GM21529 (cell line): Measurements from ENCODE around the gene PRR18.

ENCODE experiments used
- ATAC-seq: cut with Tn5 transposase; IDR thresholded peaks from one replicate; pipeline ENCODE4 v1.9.1; 2021; ENCODE audit not compliant: unreplicated experiment

Gene PRR18

DNA sequence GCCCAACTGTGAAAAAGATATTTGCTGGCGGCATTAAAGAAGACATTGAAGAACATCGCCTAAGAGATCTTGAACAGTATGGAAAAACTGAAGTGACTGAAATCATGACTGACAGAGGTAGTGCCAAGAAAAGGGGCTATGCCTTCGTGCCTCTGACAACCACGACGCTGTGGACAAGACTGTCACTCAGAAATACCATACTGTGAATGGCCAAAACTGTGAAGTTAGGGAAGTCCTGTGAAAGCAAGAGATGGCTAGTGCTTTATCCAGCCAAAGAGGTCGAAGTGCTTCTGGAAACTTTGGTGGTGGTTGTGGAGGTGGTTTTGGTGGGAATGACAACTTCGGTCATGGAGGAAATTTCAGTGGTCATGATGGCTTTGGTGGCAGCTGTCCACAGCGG, 26.7 kb upstream of the PRR18 start:
- ATAC-seq, result no peak

DNA sequence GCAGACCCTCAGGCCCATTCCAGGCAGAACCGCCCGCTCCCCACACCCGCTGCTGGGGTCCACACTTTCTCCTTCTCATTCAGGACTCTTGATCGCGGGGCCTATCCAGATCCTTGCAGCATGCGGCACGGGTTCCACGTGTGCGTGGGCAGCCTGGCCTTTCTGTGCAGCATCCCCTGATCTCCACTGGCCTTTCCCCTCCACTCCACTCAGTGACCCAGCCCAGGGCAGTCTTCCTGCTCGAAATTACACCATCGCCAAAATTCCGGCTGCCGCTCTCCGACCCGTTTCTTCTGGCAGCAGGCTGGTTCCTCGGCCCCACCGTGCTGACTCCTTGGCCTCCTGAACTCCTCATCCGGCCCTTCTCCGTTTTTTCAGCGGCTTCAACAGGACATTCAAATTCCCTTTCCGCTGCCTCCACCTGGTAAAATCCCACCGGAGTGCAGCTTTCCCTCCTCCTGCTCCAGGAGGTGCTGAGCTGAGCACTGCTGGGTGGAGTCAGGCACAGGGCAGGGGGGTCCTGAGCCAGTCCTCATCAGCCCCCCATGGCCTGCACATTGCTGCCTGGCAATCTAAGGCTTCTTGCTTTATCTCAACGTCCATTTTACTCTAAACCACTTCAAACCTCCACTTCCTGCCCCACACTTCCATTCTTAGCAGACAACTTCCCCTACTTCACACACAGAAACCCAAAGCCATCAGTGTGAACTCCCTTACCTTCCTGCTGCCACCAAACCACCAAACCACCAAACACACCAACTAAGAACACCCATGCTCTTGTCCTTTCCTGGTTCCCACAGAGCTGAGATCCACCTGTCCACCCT, 25.2 kb upstream of the PRR18 start:
- ATAC-seq, result peak; percentile 81

DNA sequence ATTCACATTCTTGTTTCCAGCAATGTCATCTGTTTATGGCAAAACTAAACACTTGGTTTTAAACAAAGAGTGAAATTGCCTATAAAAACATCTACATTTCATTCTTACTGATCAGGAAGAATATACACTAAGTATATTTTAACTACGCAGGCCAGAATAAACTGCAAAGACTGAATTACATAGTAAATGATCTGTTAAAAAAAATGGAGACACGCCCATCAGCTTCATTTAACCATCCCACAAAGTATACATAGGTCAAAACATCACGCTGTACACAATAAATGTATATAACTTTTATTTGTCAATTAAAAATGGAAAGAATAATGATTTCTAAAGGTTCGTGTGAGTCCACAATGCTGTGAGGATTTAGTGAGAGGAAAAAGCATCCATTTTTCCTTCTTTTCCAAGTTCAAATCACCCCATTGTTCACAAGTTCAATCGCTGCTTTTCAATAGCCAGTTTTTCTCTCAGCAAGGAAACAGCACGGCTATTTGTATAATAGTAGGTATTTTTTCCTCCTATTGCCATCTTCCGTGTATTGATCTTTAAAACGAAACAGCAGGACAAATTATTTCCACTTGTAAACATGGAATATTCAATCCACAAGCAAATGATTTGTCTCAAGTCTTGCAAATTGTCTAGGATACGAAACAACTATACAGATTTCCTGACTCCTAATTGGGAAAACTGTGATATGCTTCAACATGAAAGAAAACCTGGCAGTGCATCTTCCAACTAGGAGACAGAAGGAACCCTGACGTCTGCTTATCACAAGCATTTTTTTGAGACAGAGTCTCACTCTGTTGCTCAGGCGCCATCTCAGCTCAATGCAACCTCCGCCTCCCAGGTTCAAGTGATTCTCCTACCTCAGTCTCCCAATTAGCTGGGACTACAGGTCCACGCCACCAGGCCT, 23.6 kb upstream of the PRR18 start:
- no peak for ATAC-seq

DNA sequence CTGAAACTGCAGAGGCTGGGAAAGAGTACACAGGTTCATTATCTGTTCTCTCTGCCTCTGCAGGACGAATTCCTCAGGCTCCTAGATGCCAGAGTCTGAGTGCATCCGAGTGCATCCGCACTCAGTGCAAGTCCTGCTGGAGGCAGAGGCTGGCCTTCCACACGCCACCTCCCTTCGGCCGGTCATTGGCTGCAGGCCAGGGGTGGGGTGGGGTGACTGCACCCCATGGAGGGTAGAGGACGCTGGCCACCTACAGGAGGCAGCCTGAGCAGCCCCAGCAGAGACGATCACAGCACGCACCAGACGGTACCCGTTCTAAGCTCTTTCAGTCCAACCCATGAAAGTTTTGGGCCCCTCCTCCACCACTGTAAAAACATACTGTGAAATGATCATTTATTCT, 22.4 kb upstream of the PRR18 start:
- ATAC-seq, result no peak

DNA sequence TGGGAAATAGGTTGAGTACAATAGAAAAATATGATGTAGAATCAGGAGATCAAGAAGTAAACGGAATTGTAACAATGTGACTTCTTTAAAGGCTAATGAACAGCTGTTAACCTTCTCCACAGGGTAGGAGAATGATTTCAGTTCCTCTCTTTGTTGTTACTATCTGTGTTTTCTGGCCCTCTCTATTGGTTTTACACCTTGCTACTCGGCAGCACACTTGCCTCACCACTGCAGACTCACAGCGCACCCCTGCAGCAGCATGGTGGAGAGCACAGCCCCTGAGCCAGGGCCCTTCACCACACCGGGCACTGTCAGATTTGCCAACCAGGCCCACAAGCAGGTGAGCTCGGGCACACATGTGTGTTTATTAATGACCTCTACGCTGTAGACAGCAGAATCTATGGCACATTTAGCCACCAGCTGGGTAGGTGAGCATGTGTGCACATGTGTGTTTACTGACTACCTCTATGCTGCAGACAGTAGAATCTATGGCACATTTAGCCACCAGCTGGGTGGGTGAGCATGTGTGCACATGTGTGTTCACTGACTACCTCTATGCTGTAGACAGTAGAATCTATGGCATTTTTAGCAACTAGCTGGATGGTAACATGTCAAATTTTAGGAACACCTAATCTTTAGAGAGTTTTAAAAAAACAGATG, 17.3 kb upstream of the PRR18 start:
- peak; percentile 93 for ATAC-seq

DNA sequence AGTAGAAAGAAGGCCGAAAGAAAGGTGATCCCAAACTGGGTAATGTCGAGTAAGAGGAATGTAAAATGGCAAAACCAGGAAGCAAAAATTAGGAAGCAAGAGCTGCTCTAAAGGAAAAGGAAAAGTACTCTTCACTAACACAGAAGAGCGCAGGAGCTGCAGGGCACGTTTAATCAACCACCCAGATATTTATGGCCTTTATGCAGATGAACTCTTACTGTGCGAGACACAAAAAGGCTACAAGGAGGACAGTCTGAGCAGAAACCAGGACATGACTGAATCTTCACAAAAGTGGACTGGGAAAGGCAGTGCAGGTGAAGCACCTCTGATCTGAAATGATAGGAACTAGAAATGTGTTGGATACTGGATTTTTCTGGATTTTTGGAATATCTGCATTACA, 15.2 kb upstream of the PRR18 start:
- ATAC-seq, result no peak

DNA sequence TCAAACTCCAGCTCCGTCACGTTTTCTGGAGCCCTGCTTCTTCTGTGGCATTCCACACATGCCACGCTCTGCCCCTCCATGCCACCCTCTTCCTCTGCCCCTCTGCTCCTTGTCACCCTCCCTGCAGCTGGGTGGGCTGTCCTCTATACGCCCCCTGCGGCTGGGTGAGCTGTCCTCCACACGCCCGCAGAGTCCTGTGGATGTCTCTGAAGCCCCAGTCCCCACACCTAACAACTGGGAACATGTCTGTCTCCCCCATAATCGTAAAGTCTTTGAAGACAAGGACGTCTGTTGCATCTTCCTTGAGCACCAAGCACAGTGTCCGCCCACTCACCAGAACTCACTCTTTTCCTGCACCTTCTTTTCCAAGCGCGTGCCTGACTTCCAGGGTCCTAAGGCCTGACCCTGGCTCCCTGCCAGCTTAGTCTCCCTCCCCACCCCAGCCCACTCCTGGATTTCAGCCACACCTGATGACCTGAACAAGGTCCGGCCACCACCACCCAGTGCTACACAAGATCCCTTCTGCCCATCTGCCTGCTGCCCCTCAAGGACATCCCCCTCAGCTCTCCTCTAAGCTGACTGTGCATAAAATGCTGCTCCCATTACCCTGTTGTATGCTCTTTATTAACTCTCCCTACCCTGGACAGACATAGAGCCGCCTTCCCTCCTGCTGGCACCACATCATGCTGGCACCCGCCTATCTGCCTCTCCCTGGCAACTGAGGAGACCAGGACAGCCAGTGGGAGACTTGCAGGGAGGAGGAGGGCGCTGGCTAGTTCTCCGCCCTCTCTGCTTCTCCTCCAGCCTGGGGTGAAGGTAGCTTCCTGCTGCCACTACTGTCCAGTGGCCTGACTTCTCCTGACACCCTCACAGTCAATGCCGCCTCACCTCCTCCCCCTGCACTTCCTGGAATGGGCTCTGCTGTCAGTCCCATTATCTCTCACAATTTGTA, 10.7 kb upstream of the PRR18 start:
- ATAC-seq, result no peak

DNA sequence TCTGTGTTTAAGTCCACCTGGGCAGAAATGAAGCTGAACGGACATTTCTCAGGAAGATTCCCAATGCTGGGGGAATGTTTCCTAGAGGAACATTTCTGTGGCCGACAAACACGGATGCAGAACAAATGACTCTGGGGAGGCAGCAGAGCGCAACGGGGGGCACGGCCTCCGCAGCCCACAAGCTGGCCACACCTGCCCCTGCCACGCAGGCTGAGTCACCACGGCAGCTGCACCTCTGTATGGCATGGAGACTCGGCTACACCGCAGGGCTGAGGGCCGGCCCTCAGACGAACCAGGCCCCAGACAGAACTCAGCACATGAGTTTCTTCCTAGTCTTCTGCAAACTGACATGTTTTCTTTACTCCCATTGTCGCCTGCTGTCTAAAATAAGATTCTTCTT, 10.0 kb upstream of the PRR18 start:
- ATAC-seq, result no peak

DNA sequence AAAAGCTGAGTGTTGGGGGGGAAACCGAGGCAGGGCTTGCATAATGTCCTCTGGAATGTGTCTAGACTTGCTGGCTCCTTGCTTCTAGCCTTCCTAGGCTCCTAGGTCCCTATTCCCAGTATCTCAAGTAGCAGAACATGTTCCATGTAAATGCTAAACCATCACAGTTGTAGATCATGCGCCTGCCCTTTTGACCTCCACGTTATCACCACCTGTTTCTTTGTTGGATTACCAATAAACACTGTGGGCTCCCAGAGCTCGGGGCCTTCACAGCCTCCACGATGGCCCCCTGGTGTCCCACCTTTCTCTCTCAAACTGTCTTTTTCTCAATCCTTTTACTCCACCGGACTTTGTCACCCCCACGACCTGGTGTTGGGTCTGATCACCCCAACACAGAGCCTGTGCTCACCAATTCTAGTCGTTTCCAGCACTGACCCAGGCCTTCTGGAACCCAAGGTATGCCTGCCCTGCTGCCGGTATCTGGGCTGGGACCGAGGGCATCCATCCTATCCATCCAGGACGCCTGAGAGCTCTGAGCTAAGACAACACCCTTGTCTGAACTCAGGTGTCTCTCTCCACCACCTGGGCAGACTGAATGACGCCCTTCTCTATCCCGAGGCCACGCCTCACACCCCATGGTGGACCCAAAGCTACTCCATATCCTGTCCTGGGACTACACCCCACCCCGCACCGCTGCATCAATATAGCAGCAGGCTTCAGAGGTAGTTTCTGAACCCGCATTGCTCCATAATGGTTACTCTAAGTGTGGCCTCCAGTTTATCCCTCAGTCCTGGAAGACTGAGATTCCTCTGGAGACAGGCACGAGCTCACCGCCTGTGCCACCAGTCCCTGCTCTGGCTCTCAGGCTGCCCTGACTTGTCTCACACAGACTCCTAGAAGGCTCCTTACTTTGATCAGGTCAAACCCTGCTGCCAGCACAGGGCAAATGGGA, 9.3 kb upstream of the PRR18 start:
- ATAC-seq, result no peak

DNA sequence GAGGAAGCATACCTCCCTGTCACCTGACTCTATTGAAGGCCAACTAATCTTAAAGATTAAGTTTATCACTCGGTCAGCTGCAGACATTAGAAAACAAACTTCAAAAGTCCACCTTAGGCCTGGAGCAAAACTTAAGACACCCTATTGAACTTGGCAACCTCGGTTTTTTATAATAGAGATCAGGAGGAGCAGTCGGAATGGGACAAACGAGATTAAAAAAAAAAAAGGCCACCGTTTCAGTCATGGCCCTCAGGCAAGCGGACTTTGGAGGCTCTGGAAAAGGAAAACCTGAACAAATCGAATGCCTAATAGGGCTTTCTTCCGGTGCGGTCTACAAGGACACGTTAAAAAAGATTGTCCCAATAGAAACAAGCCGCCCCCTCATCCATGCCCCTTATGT, 7.2 kb upstream of the PRR18 start:
- no peak for ATAC-seq

DNA sequence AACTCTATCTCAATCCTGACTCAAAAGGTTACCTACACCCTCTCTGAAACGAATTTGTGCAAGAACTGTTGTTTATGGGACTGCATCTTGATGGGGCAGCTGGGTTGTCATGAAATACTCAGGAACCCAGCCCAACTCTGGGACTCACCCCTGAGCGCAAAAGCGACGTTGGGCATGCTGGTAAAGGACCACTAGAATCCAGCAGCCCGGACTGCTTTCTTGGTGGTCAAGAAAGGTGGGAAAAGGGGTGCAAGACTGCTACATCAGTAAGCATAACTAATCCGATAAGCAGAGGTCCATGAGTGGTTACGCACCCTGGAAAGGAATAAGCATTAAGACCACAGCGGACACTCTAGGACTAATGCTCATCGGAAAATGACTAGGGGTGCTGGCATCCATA, 6.3 kb upstream of the PRR18 start:
- ATAC-seq, result no peak

DNA sequence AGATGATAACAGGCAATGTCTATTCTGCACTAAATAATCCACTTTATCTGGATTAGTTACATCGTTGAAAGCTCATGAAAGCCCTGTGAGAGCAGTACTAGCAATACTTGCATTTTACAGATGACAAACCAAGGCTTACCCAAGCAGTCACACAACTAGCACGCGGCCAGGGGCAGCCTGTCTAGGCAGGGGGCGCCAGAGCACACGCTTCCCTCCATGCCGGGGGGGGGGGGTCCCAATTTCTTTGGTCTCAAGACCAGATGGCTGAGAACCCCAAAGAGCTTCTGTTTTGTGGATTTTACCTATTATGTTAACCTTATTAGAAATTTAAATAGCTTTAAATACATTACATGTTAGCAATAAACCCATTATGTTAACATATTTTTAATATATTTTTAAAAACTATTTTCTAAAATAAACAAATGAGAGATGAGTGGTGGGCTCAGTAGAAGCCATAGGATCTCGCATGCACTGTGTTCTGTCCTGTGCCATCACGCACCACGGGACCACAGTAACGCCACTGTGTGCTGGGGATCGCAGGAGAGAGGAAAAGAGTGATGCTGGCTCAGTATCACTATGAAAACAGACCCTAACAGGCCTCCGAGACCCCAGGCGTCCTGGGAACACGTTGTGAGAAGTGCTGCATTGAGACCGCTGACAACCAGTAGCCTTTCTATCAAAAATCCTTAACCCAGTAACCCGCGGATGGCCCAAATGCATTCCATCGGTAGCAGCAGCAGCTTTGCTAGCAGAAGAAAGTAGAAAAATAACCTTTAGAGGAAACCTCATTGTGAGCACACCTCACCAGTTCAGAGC, 5.3 kb upstream of the PRR18 start:
- peak; percentile 66 for ATAC-seq

DNA sequence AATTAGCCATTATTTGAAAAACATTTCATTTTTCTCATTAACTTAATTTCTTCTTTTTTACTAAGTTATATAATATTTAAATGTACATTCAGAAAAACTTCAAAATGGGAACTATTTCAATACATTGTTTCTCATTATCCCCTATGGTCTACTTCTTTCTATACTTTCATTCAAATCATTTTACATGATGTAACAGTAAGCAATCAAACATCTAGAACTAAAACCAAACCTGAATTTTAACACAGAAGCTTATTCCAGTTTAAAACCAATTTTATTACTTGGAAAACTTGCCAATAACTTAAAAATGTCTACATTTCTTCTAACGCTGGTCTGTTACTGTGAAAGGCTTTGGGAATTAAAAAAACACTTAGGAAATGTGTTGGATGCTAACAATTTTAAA, 4.6 kb upstream of the PRR18 start:
- no peak for ATAC-seq

DNA sequence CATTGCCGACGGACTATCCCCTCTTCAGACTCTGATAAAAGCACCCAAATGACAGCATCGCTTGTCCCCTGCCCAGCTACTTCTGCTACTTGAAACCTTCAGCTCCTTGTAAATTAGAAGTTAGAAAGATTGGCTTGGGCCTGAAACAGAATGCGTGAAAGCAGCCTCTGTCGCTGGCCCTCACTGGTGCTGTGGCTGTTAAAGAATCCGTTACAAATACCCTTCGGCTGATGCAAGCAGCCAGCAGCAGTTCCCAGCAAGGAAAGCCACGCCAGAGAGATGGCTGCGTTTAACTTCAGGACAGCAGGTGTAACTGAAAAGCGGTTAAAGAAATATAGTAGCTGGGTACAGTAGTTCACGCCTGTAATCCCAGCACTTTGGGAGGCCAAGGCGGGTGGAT, 2.4 kb upstream of the PRR18 start:
- no peak for ATAC-seq

DNA sequence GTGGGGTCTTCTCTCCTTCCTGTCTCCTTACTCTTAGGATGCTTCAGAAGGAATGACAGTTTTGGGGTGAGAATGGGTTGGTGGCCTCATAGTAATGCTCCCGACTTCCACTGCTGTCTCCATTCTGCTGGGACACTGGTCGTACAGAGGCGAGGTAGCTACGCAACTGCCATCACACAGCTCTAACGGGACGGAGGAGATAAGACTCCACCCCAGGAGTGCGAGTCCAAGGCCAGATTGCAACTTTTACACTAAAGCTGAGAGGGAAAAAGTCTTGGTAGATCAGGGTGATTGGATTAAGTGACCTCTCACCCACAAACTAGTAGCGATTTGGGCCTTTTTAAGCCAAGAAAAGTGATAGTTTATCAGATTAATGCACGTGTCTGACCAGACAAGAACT, 1.8 kb upstream of the PRR18 start:
- ATAC-seq, result no peak

DNA sequence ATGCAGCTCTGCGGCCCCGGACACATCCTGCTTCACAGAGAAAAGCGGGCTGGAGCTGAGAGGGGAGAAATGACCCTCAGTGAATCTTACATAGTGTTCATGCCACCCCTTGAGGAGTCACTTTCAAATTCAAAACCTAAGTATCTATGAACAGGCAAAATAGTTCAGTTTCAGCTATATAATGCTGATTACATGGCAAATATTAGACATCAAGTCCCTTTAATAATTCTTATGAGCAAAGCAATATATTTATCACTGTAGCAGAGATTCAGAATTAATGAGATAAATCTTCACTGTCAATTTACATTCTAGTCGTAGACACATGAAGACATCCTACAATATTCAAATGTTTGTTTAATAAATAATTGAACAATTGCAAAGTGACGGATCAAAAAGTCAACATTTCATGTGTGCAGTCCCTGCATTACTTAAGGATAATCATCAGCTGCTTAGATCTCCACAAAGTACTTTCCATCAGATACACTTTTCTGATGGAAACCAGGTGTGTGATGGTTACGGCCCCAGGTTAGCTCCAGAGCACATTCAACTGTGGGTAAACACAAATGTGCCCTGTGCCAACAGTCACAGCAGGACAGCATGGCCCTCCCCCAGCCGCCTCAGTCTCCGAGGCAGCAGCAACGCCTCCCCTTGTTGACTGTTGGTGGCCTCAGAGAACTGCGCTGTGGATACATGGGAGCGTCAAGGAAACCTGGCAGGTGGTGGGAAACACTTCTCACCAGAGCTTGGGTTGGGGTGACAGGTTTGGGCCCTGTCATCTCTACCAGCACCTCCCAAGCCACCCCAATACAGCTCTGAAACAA, 787 bp upstream of the PRR18 start:
- ATAC-seq, result no peak

DNA sequence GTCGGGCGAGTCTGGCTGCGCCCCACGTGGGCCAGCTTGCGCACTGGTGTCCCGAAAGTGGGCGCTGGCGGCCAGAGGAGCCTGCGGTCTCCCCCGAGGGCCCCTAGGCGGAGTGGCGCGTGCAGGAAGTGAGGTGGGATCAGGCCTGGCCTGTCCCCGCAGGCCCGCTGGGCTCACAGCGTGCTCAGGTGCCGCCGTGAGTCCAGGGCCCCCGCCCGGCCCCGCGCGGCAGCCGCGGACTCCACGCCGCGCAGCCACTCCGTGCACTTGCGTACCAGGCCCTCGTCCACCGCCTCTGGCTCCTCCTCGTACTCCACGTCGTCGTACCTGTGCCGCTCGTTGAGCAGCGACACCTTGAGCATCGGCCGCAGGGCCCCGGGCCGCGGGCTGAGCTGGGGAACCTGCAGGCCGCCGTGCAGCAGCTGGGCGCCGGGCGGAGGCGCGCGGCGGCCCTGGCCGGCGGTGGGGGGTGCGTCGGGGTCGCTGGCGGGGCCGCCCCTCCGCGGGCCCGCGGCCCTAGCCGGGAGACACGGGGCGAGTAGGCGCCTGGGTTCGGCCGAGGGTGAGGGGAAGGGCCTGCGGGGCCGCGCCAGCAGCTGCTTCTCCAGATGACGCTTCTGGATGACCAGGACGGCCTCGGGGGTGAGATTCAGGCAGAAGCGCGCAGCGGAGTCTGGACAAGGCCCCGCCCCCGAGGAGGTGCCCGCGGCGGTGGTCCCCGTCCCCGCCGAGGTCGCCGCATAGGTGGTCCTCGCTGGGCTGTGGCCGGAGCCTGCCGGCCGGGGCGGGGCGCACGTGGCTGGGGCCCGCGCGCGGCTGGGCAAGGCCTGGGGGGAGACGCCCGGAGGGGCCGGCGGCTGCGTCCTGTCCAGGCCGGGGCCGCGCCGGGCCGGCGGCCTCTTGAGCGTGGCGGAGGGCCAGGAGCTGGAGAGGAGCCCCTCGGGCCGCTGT, 835 bp downstream of the PRR18 start:
- peak; percentile 33 for ATAC-seq
